PC-9 (cell line): ENCODE measurements around the gene TFAP2B. TPM values are rescaled to one million over a fixed set of nuclear protein-coding genes. Genes with fewer than 3 reads are reported as not detected.
A peak's percentile ranks its signal among the peaks of the same experiment; 100 is the strongest.

Experiments used
- BruUV-seq: library from RNA; stranded (reverse); fragments of 400-500 nt; replicated peaks from 2 replicates; lab custom pipeline; 2021; lab: Mats Ljungman, UMichigan
- CTCF ChIA-PET: fragments of 300-600 bp; sonication (Branson Sonifier 250); formaldehyde crosslinking; loops from one replicate; lab custom pipeline; 2022; ENCODE audit warnings: antibody characterized with exemption; lab: Charles Lee
- POLR2A ChIA-PET: fragments of 300-600 bp; sonication (Branson Sonifier 250); formaldehyde crosslinking; loops from one replicate; lab custom pipeline; 2022; ENCODE audit warnings: antibody characterized with exemption; ENCODE audit not compliant: unreplicated experiment; lab: Charles Lee
- DNase-seq, 2 experiments: peaks; one replicate each; pipeline versions ENCODE4 v3.0.0 to v3.0.0-alpha.2; 2015 to 2022; ENCODE audit warnings: mixed read lengths in 1 of 2
- H2AFZ ChIP-seq: fragments of 200-600 bp; sonication (generic); 2 replicates; pipeline ENCODE4 v1.8.1; 2017; ENCODE audit warnings: antibody characterized with exemption
- H3F3A ChIP-seq: fragments of 200-600 bp; sonication (generic); 2 replicates; pipeline ENCODE4 v1.8.1; 2017; ENCODE audit warnings: antibody characterized with exemption, mild to moderate bottlenecking, low read depth; ENCODE audit not compliant: insufficient read depth
- H3K27ac ChIP-seq: fragments of 200-600 bp; sonication (generic); 2 replicates; pipeline ENCODE4 v1.6.1; 2016; ENCODE audit warnings: mixed run types
- H3K27me3 ChIP-seq: fragments of 200-600 bp; sonication (generic); 2 replicates; pipeline ENCODE4 v1.6.1; 2016; ENCODE audit warnings: low read depth, mixed run types; ENCODE audit not compliant: insufficient read depth
- H3K36me3 ChIP-seq: fragments of 200-600 bp; sonication (generic); 2 replicates; pipeline ENCODE4 v1.6.1; 2016; ENCODE audit warnings: low read depth, mixed run types
- H3K4me1 ChIP-seq: fragments of 200-600 bp; sonication (generic); replicated peaks from 2 replicates; pipeline ENCODE4 v1.6.1; 2016; ENCODE audit warnings: mixed run types; ENCODE audit not compliant: insufficient read depth
- H3K4me2 ChIP-seq: fragments of 200-600 bp; sonication (generic); 2 replicates; pipeline ENCODE4 v1.6.1; 2017; ENCODE audit warnings: mixed run types
- H3K4me3 ChIP-seq: fragments of 200-600 bp; sonication (generic); 2 replicates; pipeline ENCODE4 v1.6.1; 2016; ENCODE audit warnings: mixed run types
- H3K79me2 ChIP-seq: fragments of 200-600 bp; sonication (generic); 2 replicates; pipeline ENCODE4 v1.6.1; 2017; ENCODE audit warnings: low read depth, mixed run types
- H3K9me2 ChIP-seq: fragments of 200-600 bp; sonication (generic); 2 replicates; pipeline ENCODE4 v1.8.1; 2017; ENCODE audit warnings: mild to moderate bottlenecking; ENCODE audit not compliant: insufficient read depth
- H3K9me3 ChIP-seq: fragments of 200-600 bp; sonication (generic); 2 replicates; pipeline ENCODE4 v1.8.1; 2016; ENCODE audit warnings: low read depth; ENCODE audit not compliant: insufficient read depth
- H4K20me1 ChIP-seq: fragments of 200-600 bp; sonication (generic); 2 replicates; pipeline ENCODE4 v1.8.1; 2017; ENCODE audit not compliant: insufficient read depth
- EZH2 ChIP-seq: fragments of 200-600 bp; sonication (generic); IDR thresholded peaks from 2 replicates; pipeline ENCODE4 v1.8.0; 2017; ENCODE audit warnings: antibody characterized with exemption, low read depth
- intact Hi-C: fragments of 100-400 bp; cut with micrococcal nuclease; formaldehyde crosslinking; loops from one replicate; pipeline ENCODE4 v1.10.0; 2022; ENCODE audit not compliant: unreplicated experiment
- total RNA-seq: library from RNA; stranded (reverse); gene quantifications from 2 replicates; pipeline ENCODE4 v1.2.3, GENCODE V29; 2021
- TF ChIP-seq, protein P1 (sequence below): fragments of 200-600 bp; sonication (generic); conservative IDR thresholded peaks from 2 replicates; pipeline ENCODE4 v1.6.1; 2017; ENCODE audit warnings: mixed run types, antibody characterized with exemption, mild to moderate bottlenecking, moderate library complexity

Gene TFAP2B
- total RNA-seq, 1 experiment from 2014 or later = not detected

DNA sequence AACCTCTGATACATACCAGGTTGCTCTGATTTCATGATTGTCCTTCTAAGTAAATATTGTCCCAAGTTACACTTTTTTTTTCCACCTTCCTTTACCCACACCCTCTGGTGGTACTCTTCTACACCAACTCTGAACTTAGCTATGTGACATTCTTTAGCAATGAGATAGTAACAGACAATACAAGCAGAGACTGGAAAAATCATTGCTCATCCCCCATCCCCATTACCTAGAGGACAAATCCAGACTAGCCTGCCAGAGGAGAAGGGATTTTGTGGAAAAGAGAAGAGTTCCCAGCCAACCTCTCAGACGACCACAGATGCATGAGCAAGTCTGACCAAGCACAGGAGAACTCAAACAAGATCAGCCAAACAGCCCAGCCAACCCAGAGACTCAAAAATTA is 32.8 kb upstream of the TFAP2B start:
- no peaks in the 10 kb centered on the region for H3K4me1 ChIP-seq
- H2AFZ ChIP-seq = no peak overlapping the region
- ChIA-PET POLR2A (no interaction called here), CTCF (no interaction called here)
- H3K4me3 ChIP-seq = no peak overlapping the region
- intact Hi-C loops = no loop called here
- H3K36me3 ChIP-seq = no peaks in the 10 kb centered on the region
- H4K20me1 ChIP-seq = no peaks in the 10 kb centered on the region
- TF ChIP-seq, protein P1, sequence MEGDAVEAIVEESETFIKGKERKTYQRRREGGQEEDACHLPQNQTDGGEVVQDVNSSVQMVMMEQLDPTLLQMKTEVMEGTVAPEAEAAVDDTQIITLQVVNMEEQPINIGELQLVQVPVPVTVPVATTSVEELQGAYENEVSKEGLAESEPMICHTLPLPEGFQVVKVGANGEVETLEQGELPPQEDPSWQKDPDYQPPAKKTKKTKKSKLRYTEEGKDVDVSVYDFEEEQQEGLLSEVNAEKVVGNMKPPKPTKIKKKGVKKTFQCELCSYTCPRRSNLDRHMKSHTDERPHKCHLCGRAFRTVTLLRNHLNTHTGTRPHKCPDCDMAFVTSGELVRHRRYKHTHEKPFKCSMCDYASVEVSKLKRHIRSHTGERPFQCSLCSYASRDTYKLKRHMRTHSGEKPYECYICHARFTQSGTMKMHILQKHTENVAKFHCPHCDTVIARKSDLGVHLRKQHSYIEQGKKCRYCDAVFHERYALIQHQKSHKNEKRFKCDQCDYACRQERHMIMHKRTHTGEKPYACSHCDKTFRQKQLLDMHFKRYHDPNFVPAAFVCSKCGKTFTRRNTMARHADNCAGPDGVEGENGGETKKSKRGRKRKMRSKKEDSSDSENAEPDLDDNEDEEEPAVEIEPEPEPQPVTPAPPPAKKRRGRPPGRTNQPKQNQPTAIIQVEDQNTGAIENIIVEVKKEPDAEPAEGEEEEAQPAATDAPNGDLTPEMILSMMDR = no peak
- no peak for TF ChIP-seq EZH2
- no peaks in the 10 kb centered on the region for H3K9me2 ChIP-seq
- no TSS peak for BruUV-seq
- H3K79me2 ChIP-seq = no peaks in the 10 kb centered on the region
- no peaks in the 10 kb centered on the region for H3K27me3 ChIP-seq
- no peaks in the 10 kb centered on the region for H3F3A ChIP-seq
- DNase-seq = no peak
- H3K4me2 ChIP-seq = no peak overlapping the region
- no peak overlapping the region for H3K27ac ChIP-seq
- H3K9me3 ChIP-seq = no peaks in the 10 kb centered on the region

DNA sequence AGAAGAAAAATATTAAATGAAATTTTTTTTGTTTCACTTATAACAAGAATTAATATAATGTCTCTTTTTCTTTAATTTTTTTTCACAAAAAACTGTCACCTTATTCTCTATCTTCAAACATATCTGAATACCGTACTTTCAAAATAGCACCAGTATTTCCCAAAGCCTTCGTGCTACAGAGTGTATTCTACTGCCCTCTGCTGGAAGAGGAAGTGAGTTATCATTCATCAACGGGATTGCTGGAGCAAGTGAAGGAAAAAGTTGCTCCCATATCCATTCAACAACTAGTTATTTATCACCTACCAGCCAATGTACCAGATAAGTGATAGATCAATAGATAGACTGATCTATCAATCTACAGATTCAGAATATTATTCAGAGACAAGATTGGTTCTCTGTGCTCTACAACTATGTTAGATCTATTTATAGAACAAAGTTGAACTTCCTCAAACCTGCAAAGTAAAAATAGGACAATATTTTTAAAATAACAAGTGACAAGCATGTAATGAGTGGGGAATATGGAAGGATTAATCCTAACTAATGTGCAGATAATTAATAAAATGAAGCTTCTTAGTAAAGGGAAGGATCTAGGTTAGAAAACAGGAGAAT is 26.7 kb upstream of the TFAP2B start:
- Histone ChIP-seq H3K36me3 (no peaks in the 10 kb centered on the region), H3F3A (no peaks in the 10 kb centered on the region), H3K79me2 (no peaks in the 10 kb centered on the region), H3K9me3 (no peaks in the 10 kb centered on the region), H3K27me3 (no peaks in the 10 kb centered on the region), H3K4me1 (no peaks in the 10 kb centered on the region), H3K4me3 (no peak overlapping the region), H3K9me2 (no peaks in the 10 kb centered on the region), H3K4me2 (no peak overlapping the region), H3K27ac (no peak overlapping the region), H2AFZ (no peak overlapping the region), H4K20me1 (no peaks in the 10 kb centered on the region)
- no TSS peak for BruUV-seq
- TF ChIP-seq, protein P1 = peak; percentile 72
- no peak for TF ChIP-seq EZH2
- ChIA-PET POLR2A (no interaction called here), CTCF (no interaction called here)
- intact Hi-C loops = loop anchor here (2.0 to 5.0 kb wide), 2 partner anchors 135 to 665 kb away; no protein-coding TSS in a partner anchor
- peak in 1 of 2 experiments; percentile 1 for DNase-seq

DNA sequence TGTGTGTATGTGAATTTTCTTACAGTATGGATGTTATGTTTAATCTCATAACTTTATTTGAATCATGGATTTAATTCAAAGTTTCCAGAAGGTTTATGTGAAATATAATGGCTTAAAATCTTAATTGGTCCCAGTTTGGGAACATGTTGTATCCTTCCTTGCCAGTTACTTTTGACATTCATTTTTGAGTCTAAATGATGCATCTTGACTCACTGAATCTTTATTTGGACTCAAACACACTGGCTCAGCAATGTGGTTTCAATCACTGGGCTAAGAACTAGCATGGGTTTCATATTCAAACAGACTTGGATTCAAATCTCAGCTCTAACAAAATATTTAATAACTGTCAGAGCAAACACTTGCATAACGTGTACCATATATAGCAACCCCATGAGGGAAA is 25.9 kb upstream of the TFAP2B start:
- H3K79me2 ChIP-seq = no peaks in the 10 kb centered on the region
- no peak for DNase-seq
- ChIA-PET CTCF (no interaction called here), POLR2A (no interaction called here)
- no peaks in the 10 kb centered on the region for H3K9me2 ChIP-seq
- no TSS peak for BruUV-seq
- no peaks in the 10 kb centered on the region for H4K20me1 ChIP-seq
- H2AFZ ChIP-seq = no peak overlapping the region
- no peaks in the 10 kb centered on the region for H3F3A ChIP-seq
- no peaks in the 10 kb centered on the region for H3K4me1 ChIP-seq
- intact Hi-C loops = loop anchor here (5.0 kb wide), 1 partner anchor 665 kb away; no protein-coding TSS in a partner anchor
- no peaks in the 10 kb centered on the region for H3K36me3 ChIP-seq
- no peaks in the 10 kb centered on the region for H3K9me3 ChIP-seq
- H3K4me3 ChIP-seq = no peak overlapping the region
- H3K4me2 ChIP-seq = no peak overlapping the region
- no peak overlapping the region for H3K27ac ChIP-seq
- TF ChIP-seq, protein P1 = no peak
- TF ChIP-seq EZH2 = no peak
- no peaks in the 10 kb centered on the region for H3K27me3 ChIP-seq
